ENCODE data around the gene COL7A1. TPM values are rescaled to one million over a fixed set of nuclear protein-coding genes. Genes with fewer than 3 reads are reported as not detected.

Gene COL7A1
- total RNA-seq, 1 donor from 2014 or later: 19.2 TPM

DNA sequence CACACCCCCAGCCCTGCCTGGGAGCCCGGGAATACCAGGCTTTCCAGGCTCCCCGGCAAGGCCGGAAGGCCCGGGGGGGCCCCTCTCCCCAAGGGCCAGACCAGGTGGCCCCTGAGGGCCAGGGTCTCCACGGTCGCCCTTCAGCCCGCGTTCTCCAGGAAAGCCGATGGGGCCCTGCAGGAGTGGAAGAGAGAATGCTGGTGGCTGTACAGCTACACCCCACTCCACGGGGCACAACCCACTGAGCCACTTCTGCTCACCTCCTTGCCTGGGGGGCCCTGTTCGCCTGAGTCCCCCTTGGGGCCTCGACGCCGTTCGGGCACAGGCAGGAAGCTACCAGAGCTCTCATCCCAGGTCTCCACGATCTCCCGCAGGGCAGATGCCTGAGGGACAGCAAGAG is 19.8 kb downstream of the COL7A1 start:
- no peak overlapping the region for H3K4me3 Mint-ChIP-seq
- DNase-seq (ENCODE audit: low spot score in 2 of 2, unreplicated experiment in 2 of 2): no peak
- TF ChIP-seq, protein P1, sequence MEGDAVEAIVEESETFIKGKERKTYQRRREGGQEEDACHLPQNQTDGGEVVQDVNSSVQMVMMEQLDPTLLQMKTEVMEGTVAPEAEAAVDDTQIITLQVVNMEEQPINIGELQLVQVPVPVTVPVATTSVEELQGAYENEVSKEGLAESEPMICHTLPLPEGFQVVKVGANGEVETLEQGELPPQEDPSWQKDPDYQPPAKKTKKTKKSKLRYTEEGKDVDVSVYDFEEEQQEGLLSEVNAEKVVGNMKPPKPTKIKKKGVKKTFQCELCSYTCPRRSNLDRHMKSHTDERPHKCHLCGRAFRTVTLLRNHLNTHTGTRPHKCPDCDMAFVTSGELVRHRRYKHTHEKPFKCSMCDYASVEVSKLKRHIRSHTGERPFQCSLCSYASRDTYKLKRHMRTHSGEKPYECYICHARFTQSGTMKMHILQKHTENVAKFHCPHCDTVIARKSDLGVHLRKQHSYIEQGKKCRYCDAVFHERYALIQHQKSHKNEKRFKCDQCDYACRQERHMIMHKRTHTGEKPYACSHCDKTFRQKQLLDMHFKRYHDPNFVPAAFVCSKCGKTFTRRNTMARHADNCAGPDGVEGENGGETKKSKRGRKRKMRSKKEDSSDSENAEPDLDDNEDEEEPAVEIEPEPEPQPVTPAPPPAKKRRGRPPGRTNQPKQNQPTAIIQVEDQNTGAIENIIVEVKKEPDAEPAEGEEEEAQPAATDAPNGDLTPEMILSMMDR (IDR thresholded peaks at IDR 0.05; ENCODE audit: unreplicated experiment): no peak
- no peaks in the 10 kb centered on the region for H3K4me1 Mint-ChIP-seq
- no peaks in the 10 kb centered on the region for H3K27me3 Mint-ChIP-seq (ENCODE audit: low read depth)
- H3K36me3 Mint-ChIP-seq: no peaks in the 10 kb centered on the region
- H3K9me3 Mint-ChIP-seq: no peaks in the 10 kb centered on the region
- H3K27ac Mint-ChIP-seq: no peak overlapping the region

DNA sequence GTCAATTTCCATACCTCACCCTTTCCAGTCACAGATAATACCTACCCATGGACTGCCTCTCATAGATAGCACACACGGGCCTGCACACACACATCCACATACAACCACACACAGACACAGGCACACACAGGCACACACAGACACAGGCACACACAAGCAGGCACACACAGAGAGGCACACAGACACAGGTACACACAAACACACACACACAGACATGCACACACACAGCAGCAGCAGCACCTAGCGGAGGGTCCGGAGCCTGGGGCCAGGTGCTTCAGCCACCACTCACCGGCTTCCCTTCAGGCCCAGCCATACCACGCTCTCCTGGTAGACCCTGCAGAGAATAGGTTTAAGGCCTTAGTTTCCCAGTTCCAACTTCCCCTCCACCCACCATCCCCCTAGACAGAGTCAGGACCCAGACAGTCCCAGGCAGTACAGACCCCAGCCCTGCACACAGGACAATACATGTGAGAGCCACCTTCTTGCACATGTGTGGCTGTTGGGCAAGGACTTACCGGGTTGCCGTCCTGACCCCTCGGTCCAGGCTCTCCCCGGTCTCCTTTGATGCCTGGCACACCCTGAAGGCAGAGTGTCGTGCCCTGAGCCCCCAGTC is 21.1 kb downstream of the COL7A1 start:
- DNase-seq (ENCODE audit: low spot score in 2 of 2, unreplicated experiment in 2 of 2): no peak
- Mint-ChIP-seq H3K4me1 (no peaks in the 10 kb centered on the region), H3K27ac (no peak overlapping the region), H3K36me3 (no peaks in the 10 kb centered on the region), H3K9me3 (no peaks in the 10 kb centered on the region), H3K4me3 (no peak overlapping the region), H3K27me3 (ENCODE audit: low read depth) (no peaks in the 10 kb centered on the region)
- TF ChIP-seq, protein P1 (IDR thresholded peaks at IDR 0.05; ENCODE audit: unreplicated experiment): no peak

DNA sequence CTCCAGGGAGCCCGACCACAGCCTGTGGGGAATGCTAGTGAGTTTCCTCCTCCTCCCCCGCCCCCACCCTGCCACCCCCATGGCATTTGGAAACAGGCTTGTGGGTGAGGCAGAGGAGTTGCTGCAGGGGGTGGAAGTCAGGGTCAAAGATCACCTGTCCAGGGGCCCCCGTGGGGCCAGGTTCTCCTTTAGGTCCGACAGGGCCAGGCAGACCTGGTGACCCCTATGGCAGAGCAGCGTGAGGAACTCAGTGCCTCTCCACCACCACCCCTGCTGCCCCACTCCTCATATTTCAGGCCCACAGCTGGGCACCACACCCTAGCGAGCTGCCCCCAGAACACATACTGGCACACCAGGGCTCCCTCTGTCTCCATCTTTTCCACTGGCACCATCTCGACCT is 22.6 kb downstream of the COL7A1 start:
- no peak for DNase-seq (ENCODE audit: low spot score in 2 of 2, unreplicated experiment in 2 of 2)
- TF ChIP-seq, protein P1 (IDR thresholded peaks at IDR 0.05; ENCODE audit: unreplicated experiment): no peak
- no peaks in the 10 kb centered on the region for H3K36me3 Mint-ChIP-seq
- no peaks in the 10 kb centered on the region for H3K9me3 Mint-ChIP-seq
- H3K27ac Mint-ChIP-seq: no peak overlapping the region
- H3K27me3 Mint-ChIP-seq (ENCODE audit: low read depth): no peaks in the 10 kb centered on the region
- H3K4me1 Mint-ChIP-seq: no peaks in the 10 kb centered on the region
- H3K4me3 Mint-ChIP-seq: no peak overlapping the region

DNA sequence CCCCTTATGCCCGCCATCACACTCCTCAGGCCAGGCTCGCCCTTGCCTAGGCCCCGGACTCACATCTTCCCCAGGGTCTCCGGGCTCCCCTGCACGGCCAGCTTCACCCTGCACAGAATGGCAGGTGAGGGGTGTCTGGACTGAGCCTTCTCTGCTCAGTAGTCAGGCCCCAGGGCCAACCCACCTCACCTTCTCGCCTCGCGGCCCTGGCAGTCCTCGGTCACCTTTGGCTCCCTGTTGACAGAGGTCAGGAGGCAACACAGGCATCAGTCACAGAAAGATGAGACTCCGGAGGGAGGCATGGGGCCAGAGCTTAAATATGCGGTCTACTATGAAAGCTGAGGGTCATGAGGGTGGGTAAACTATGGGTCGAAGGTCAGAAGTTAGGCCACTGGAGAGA is 23.2 kb downstream of the COL7A1 start:
- Mint-ChIP-seq H3K4me1 (no peaks in the 10 kb centered on the region), H3K36me3 (no peaks in the 10 kb centered on the region), H3K9me3 (no peaks in the 10 kb centered on the region), H3K27ac (no peak overlapping the region), H3K4me3 (no peak overlapping the region), H3K27me3 (ENCODE audit: low read depth) (no peaks in the 10 kb centered on the region)
- DNase-seq (ENCODE audit: low spot score in 2 of 2, unreplicated experiment in 2 of 2): no peak
- TF ChIP-seq, protein P1 (IDR thresholded peaks at IDR 0.05; ENCODE audit: unreplicated experiment): no peak

DNA sequence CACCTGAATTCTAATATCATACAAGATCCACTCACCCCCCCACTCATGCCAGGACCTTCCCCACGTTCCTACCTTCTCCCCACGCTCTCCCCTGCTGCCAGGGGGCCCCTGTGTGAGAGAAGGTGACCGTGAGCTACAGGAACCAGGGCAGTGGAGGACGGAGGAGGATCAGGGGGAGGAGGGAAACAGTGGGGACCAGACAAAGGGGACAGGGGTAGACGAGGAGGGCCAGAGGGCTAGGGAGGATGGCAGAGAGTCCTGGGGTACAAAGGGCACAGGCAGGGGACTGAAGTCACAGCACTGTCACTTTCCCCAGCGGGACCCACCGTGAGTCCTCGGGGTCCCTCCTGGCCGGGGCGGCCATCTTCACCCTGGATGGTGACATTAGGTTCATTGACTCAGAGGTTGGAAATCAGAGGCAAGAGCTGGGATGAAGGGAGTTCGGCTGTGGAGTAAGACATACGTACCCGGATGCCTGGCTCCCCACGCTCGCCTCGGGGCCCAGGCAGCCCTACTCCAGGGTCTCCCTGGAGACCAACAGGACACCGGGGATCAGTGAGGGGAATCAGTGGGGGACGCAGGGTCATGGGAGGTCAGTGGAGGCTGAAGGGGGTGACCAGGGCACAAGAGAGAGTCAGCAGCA is 25.2 kb downstream of the COL7A1 start:
- H3K4me3 Mint-ChIP-seq: no peak overlapping the region
- no peaks in the 10 kb centered on the region for H3K9me3 Mint-ChIP-seq
- peaks cover 5% of the 10 kb centered on the region for H3K4me1 Mint-ChIP-seq
- TF ChIP-seq, protein P1 (IDR thresholded peaks at IDR 0.05; ENCODE audit: unreplicated experiment): no peak
- H3K27ac Mint-ChIP-seq: no peak overlapping the region
- no peak for DNase-seq (ENCODE audit: low spot score in 2 of 2, unreplicated experiment in 2 of 2)
- no peaks in the 10 kb centered on the region for H3K36me3 Mint-ChIP-seq
- H3K27me3 Mint-ChIP-seq (ENCODE audit: low read depth): no peaks in the 10 kb centered on the region

Measured in mesothelial cell of epicardium (in vitro differentiated cells).